Neural progenitor cell (in vitro differentiated cells): ENCODE data around the gene PPHLN1. TPM values are rescaled to one million over a fixed set of nuclear protein-coding genes. Genes with fewer than 3 reads are reported as not detected.

Experiments used
- DNase-seq: peaks from one replicate; pipeline ENCODE4 v3.0.0-alpha.2; 2016; ENCODE audit warnings: low spot score
- H2AFZ ChIP-seq: fragments of 200-600 bp; sonication (generic); replicated peaks from 2 replicates; pipeline ENCODE4 v1.6.1; 2016; ENCODE audit warnings: antibody characterized with exemption
- H3F3A ChIP-seq: fragments of 200-600 bp; sonication (generic); 2 replicates; pipeline ENCODE4 v1.6.1; 2016; ENCODE audit warnings: antibody characterized with exemption, low read depth
- H3K27ac ChIP-seq: fragments of 200-600 bp; sonication (generic); 2 replicates; pipeline ENCODE4 v1.5.1; 2016; ENCODE audit warnings: mild to moderate bottlenecking
- H3K27me3 ChIP-seq: fragments of 200-600 bp; sonication (generic); 2 replicates; pipeline ENCODE4 v1.6.1; 2016; ENCODE audit warnings: mild to moderate bottlenecking, moderate library complexity
- H3K36me3 ChIP-seq: fragments of 200-600 bp; sonication (generic); 2 replicates; pipeline ENCODE4 v1.5.1; 2016
- H3K4me1 ChIP-seq: fragments of 200-600 bp; sonication (generic); 2 replicates; pipeline ENCODE4 v1.6.1; 2016; ENCODE audit warnings: mixed run types
- H3K4me2 ChIP-seq: fragments of 200-600 bp; sonication (generic); 2 replicates; pipeline ENCODE4 v1.6.1; 2016
- H3K4me3 ChIP-seq: fragments of 200-600 bp; sonication (generic); 2 replicates; pipeline ENCODE4 v1.5.1; 2016
- H3K79me2 ChIP-seq: fragments of 200-600 bp; sonication (generic); 2 replicates; pipeline ENCODE4 v1.6.1; 2016; ENCODE audit warnings: low read depth
- H3K9ac ChIP-seq: fragments of 200-600 bp; sonication (generic); 2 replicates; pipeline ENCODE4 v1.6.1; 2016
- H3K9me3 ChIP-seq: fragments of 200-600 bp; sonication (generic); 2 replicates; pipeline ENCODE4 v1.5.1; 2016; ENCODE audit warnings: low read depth
- H4K20me1 ChIP-seq: fragments of 200-600 bp; sonication (generic); 2 replicates; pipeline ENCODE4 v1.6.1; 2016; ENCODE audit warnings: low read depth
- H3K27ac Mint-ChIP-seq: 3 replicates; pipeline ENCODE4 v1.8.0; 2021; ENCODE audit warnings: mixed read lengths
- H3K27me3 Mint-ChIP-seq: 2 replicates; pipeline ENCODE4 v1.8.0; 2022; ENCODE audit warnings: low read depth, mild to moderate bottlenecking, inconsistent platforms, moderate library complexity, mixed read lengths; ENCODE audit not compliant: insufficient read depth
- H3K36me3 Mint-ChIP-seq: 3 replicates; pipeline ENCODE4 v1.8.0; 2021; ENCODE audit warnings: mixed read lengths
- H3K4me1 Mint-ChIP-seq: 3 replicates; pipeline ENCODE4 v1.8.0; 2021; ENCODE audit warnings: mixed read lengths
- H3K4me3 Mint-ChIP-seq: 3 replicates; pipeline ENCODE4 v1.8.0; 2021; ENCODE audit warnings: mild to moderate bottlenecking, moderate library complexity, mixed read lengths
- H3K9me3 Mint-ChIP-seq: 3 replicates; pipeline ENCODE4 v1.8.0; 2020; ENCODE audit warnings: mixed read lengths
- CTCF ChIP-seq: fragments of 200-600 bp; sonication (generic); IDR thresholded peaks from 2 replicates; pipeline ENCODE4 v1.5.1; 2017; ENCODE audit warnings: antibody characterized with exemption, mild to moderate bottlenecking
- EZH2 ChIP-seq: fragments of 200-600 bp; sonication (generic); IDR thresholded peaks from 2 replicates; pipeline ENCODE4 v1.6.1; 2017; ENCODE audit warnings: antibody characterized with exemption, mild to moderate bottlenecking, moderate library complexity
- EZH2phosphoT487 ChIP-seq: fragments of 200-600 bp; sonication (generic); IDR thresholded peaks from 2 replicates; pipeline ENCODE4 v1.6.1; 2017; ENCODE audit warnings: antibody characterized with exemption
- microRNA-seq: library from miRNA; unstranded; fragments of <30 nt; microRNA quantifications from one replicate; pipeline ENCODE4, GENCODE V29; 2016
- small RNA-seq: library from RNA; depleted of rRNA; stranded (forward); fragments of <200 nt; gene quantifications from one replicate; pipeline ENCODE3, GENCODE V24; 2015
- total RNA-seq: library from RNA; depleted of rRNA; stranded (reverse); fragments of >200 nt; gene quantifications from 2 replicates; pipeline ENCODE4 v1.2.3, GENCODE V29; 2015; ENCODE audit warnings: low replicate concordance

PPHLN1 gene
- total RNA-seq, 1 donor from 2014 or later: 95.5 TPM

- Histone ChIP-seq H3K4me2 (no peak overlapping the region), H3F3A (peaks cover 10% of the 10 kb centered on the region), H3K9me3 (no peaks in the 10 kb centered on the region), H3K27ac (no peak overlapping the region), H3K4me3 (no peak overlapping the region), H2AFZ (no peak overlapping the region), H3K27me3 (peaks cover 33% of the 10 kb centered on the region), H3K79me2 (peaks cover 2% of the 10 kb centered on the region), H3K9ac (no peak overlapping the region), H3K4me1 (peaks cover 47% of the 10 kb centered on the region), H4K20me1 (no peaks in the 10 kb centered on the region), H3K36me3 (no peaks in the 10 kb centered on the region)
- H3K9me3 Mint-ChIP-seq: no peaks in the 10 kb centered on the region
- H3K27ac Mint-ChIP-seq: no peak overlapping the region
- H3K36me3 Mint-ChIP-seq: no peaks in the 10 kb centered on the region
- H3K4me3 Mint-ChIP-seq: no peak overlapping the region
- no peak for DNase-seq
- TF ChIP-seq EZH2 (no peak), CTCF (no peak), EZH2phosphoT487 (no peak)
- H3K4me1 Mint-ChIP-seq: peaks cover 14% of the 10 kb centered on the region
- H3K27me3 Mint-ChIP-seq: peaks cover 5% of the 10 kb centered on the region
Observed at GRCh38 chr12:42485823-42486222, 159.9 kb downstream of the PPHLN1 start.

GRCh38 chr12:42486407-42486806 is 160.4 kb downstream of the PPHLN1 start:
- Histone ChIP-seq H3K27ac (no peak overlapping the region), H3K4me3 (no peak overlapping the region), H3K9ac (no peak overlapping the region), H3K9me3 (no peaks in the 10 kb centered on the region), H4K20me1 (no peaks in the 10 kb centered on the region), H3K36me3 (no peaks in the 10 kb centered on the region), H3F3A (peaks cover 7% of the 10 kb centered on the region), H3K4me2 (peak overlapping the region; percentile 16), H2AFZ (no peak overlapping the region), H3K27me3 (peaks cover 33% of the 10 kb centered on the region), H3K79me2 (no peaks in the 10 kb centered on the region), H3K4me1 (peaks cover 41% of the 10 kb centered on the region)
- Mint-ChIP-seq H3K4me3 (no peak overlapping the region), H3K27me3 (peaks cover 5% of the 10 kb centered on the region), H3K4me1 (peaks cover 12% of the 10 kb centered on the region), H3K27ac (no peak overlapping the region), H3K36me3 (no peaks in the 10 kb centered on the region), H3K9me3 (no peaks in the 10 kb centered on the region)
- peak; percentile 35 for DNase-seq
- TF ChIP-seq EZH2 (no peak), EZH2phosphoT487 (no peak), CTCF (no peak)

GRCh38 chr12:42490261-42490842 is 164.4 kb downstream of the PPHLN1 start:
- no peaks in the 10 kb centered on the region for H3K36me3 Mint-ChIP-seq
- H3K79me2 ChIP-seq: no peaks in the 10 kb centered on the region
- no peak overlapping the region for H3K27ac ChIP-seq

More at GRCh38 chr12:42490261-42490842, 164.4 kb downstream of the PPHLN1 start:
- Histone ChIP-seq H3K4me1 (peaks cover 22% of the 10 kb centered on the region), H3K4me3 (no peak overlapping the region), H3K9ac (no peak overlapping the region), H3F3A (no peaks in the 10 kb centered on the region), H3K36me3 (no peaks in the 10 kb centered on the region), H3K9me3 (no peaks in the 10 kb centered on the region), H3K27me3 (peaks cover 10% of the 10 kb centered on the region), H4K20me1 (no peaks in the 10 kb centered on the region), H2AFZ (no peak overlapping the region), H3K4me2 (no peak overlapping the region)
- H3K27ac Mint-ChIP-seq: peak overlapping the region; percentile 9
- TF ChIP-seq EZH2phosphoT487 (no peak), CTCF (no peak), EZH2 (no peak)
- H3K4me1 Mint-ChIP-seq: no peaks in the 10 kb centered on the region
- H3K9me3 Mint-ChIP-seq: no peaks in the 10 kb centered on the region
- no peak overlapping the region for H3K4me3 Mint-ChIP-seq
- peaks cover 2% of the 10 kb centered on the region for H3K27me3 Mint-ChIP-seq
- DNase-seq: no peak

Small RNA genes lying within 50 kb of the gene (microRNA-seq; reads per million reads assigned to microRNA genes)
- gene MIR7851: not detected

Small RNA genes lying within 50 kb of the gene (small RNA-seq; reads per million reads assigned to genes)
- gene MIR7851: not detected
- gene RF00019: not detected
- not detected for gene RF00090
- not detected for gene RNU6-249P

Other genes with a start within 250 kb of the PPHLN1 start
- 16.8 and 27.5 TPM in 2 replicates for gene GXYLT1, start 181.3 kb upstream of the PPHLN1 start, total RNA-seq
- gene YAF2, start 87.9 kb upstream of the PPHLN1 start, total RNA-seq: 13.7 and 22.4 TPM in 2 replicates
- gene ZCRB1, start 73 bp upstream of the PPHLN1 start, total RNA-seq: 45.9 and 84.7 TPM in 2 replicates